Measurements from ENCODE around the gene GBX1.

Gene GBX1

DNA sequence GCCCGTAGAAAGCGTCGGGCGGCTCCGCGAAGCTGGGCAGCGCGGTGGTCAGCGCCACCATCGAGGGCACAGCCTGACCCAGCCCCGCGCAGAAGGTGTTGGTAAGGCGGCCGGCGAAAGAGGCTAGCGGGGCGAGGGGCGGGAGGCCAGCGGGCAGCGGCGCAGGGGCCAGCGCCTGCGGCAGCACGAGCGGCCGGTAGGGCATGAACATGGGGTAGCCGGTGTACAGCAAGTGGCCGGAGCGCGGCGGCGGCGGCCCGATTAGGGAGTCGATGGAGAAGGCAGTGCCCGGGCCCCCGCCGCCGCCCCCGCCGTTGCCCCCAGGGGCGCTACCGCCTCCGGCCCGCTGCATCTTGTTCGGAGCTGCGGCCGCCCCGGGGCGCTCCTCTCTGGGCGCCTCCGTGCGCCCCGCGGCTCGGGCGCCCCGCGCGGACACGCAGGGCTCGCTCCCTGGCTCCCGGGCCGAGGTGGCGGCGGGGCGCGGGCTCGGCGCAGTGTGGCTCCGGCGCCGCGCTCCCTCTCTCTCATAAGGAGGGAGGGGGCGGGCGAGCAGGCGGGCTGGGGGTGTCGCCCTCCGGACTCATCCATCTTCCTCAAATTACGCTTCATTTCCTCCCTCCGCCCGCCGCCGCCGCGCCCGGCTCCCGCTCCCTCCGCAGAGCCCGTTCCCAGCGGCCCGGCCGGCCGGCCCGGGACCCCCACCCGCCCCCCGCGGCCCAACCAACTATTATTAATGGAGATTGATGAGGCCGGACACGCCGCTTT lies at the start of gene GBX1:
Gene GBX1, minus strand, starts transcription at position 498 of the 765 bp plus-strand sequence. Its CDS starts 146 bp downstream, at position 352.
- H3K9me3 Mint-ChIP-seq = no peaks in the 10 kb centered on the region
- no peak within 1 kb of the TSS for H3K27ac Mint-ChIP-seq
- DNase-seq (no peak), ATAC-seq (peak; percentile 51)
- H3K4me3 Mint-ChIP-seq = peak within 1 kb of the TSS; percentile 69 to 83
- H3K4me1 Mint-ChIP-seq = peaks cover 11% of the 10 kb centered on the region
- peaks cover 48% of the 10 kb centered on the region for H3K27me3 Mint-ChIP-seq

DNA sequence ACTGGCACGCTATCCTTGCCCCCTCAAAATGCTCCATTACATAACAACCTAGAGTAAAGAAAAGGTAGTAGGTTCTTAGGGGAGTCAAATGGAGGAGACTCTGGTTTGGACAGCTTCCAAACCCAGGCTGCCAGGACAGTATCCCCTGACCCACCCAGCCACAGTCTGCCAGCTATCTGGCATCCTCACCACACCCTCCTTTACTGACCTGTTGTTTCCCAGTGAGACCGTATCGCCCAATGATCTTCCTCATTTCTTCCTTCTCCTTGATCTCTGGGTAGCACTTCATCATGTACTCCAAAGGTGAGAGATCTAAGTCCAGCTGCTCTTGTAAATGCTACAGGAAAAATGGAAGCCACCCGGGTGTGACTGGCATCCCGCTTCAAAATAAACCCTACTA lies 47.9 kb upstream of the GBX1 start:
- Mint-ChIP-seq H3K27ac (no peak overlapping the region), H3K4me3 (no peak overlapping the region), H3K4me1 (peaks cover 5% of the 10 kb centered on the region), H3K27me3 (no peaks in the 10 kb centered on the region), H3K9me3 (no peaks in the 10 kb centered on the region)
- DNase-seq (no peak), ATAC-seq (no peak)

- Mint-ChIP-seq H3K27me3 (no peaks in the 10 kb centered on the region), H3K4me3 (no peak overlapping the region), H3K9me3 (no peaks in the 10 kb centered on the region), H3K27ac (no peak overlapping the region), H3K4me1 (peaks cover 5% of the 10 kb centered on the region)
- no peak for ATAC-seq
- no peak for DNase-seq
Measured at GRCh38 chr7:151213826-151214225, 46.3 kb upstream of the GBX1 start.

DNA sequence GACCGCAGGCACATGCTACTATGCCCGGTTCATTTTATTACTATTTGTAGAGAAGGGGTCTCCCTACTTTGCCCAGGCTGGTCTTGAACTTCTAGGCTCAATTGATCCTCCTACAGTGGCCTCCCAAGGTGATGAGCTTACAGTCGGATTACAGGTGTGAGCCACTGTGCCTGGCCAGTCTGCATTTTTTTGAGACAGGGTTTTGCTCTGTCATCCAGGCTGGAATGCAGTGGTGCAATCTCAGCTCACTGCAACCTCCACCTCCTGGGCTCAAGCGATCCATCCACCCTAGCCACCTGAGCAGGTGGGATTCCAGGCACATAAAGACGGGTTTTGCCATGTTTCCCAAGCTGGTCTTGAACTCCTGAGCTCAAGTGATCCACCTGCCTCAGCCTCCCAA lies 45.1 kb upstream of the GBX1 start:
- ATAC-seq (no peak), DNase-seq (no peak)
- Mint-ChIP-seq H3K4me1 (peaks cover 10% of the 10 kb centered on the region), H3K9me3 (no peaks in the 10 kb centered on the region), H3K27me3 (no peaks in the 10 kb centered on the region), H3K4me3 (no peak overlapping the region), H3K27ac (no peak overlapping the region)

- no peak overlapping the region for H3K27ac Mint-ChIP-seq
- peaks cover 24% of the 10 kb centered on the region for H3K4me1 Mint-ChIP-seq
- DNase-seq (no peak), ATAC-seq (no peak)
- H3K9me3 Mint-ChIP-seq = no peaks in the 10 kb centered on the region
- H3K4me3 Mint-ChIP-seq = no peak overlapping the region
- H3K27me3 Mint-ChIP-seq = no peaks in the 10 kb centered on the region
Measured at GRCh38 chr7:151211155-151211772, 43.8 kb upstream of the GBX1 start.

DNA sequence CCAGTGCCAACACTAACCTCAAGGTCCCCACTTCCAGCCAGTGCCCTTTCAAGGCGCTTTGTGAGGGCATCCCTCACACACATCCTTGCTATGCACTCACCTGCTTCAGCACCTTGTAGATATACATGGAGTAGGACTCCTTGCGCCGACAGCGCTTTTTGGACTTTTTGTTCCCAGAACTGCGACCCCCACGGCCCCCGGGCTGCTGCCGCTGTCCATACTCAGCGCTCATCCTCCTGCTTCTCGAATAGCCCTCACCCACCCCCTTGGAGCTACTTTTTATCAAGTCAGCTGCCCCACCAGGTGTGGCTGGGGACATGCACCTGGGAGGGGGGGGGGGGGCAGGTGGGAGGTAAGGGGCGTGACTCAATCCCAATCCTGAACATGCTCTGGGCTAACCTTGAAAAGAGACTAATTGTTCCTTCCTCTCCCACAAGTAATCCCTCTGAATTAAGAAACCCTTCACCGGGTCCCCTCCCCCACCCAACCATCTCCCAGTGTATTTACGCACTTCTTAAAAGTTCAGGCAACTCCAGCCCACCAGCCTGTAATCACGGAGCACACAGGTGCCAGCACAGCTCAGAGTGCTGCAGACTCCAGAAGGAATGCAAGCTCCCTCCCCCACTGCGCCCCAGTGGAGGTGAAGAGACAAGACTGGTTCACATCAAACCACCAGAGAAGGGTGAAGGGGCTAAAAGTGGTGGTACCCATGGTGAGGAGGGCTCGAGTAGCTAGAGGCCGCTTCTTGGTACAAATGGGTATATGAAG lies 42.8 kb upstream of the GBX1 start, which contains the start of gene H2BK1:
Gene H2BK1, minus strand, starts transcription at position 402 of the 768 bp plus-strand sequence. Its CDS starts 170 bp downstream, at position 232.
- Mint-ChIP-seq H3K9me3 (no peaks in the 10 kb centered on the region), H3K4me1 (peaks cover 29% of the 10 kb centered on the region), H3K27ac (peak within 1 kb of the TSS; percentile 5 to 35), H3K4me3 (no peak within 1 kb of the TSS), H3K27me3 (no peaks in the 10 kb centered on the region)
- no peak for DNase-seq
- no peak for ATAC-seq

GRCh38 chr7:151209588-151209987 lies 42.1 kb upstream of the GBX1 start:
- Mint-ChIP-seq H3K9me3 (no peaks in the 10 kb centered on the region), H3K27ac (peak overlapping the region; percentile 5 to 35), H3K4me3 (no peak overlapping the region), H3K27me3 (no peaks in the 10 kb centered on the region), H3K4me1 (peaks cover 29% of the 10 kb centered on the region)
- DNase-seq = no peak
- no peak for ATAC-seq

DNA sequence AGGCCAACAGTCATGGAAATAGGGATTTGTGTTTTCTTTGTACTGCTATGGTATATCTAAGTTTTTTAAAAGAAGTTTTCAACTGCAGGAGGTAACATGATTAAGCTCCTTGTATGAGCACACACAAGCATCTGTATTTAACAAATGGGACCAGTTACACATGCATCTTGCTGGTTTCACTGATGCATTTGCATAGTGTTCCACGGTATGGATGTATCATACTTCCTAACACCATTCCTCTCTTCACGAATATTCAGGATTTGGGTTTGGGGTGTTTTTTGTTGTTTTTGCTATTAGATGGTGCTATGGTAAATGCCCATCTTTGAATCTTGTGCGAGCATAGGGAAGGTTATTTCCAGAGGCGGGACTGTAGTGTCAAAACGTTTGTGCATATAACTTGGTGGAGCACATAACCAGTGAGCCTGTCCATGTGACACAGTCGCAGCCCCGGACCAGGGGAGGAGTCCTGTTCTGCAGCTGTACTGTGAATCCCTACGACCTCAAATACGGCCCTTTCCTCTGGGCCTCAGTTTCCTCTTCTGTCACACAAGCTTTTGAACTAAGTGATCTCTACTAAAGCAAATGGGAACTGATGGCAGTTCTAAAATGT lies 40.9 kb upstream of the GBX1 start:
- DNase-seq (no peak), ATAC-seq (no peak)
- Mint-ChIP-seq H3K27me3 (no peaks in the 10 kb centered on the region), H3K27ac (no peak overlapping the region), H3K4me1 (peaks cover 29% of the 10 kb centered on the region), H3K4me3 (no peak overlapping the region), H3K9me3 (no peaks in the 10 kb centered on the region)

GRCh38 chr7:151207804-151208203 lies 40.3 kb upstream of the GBX1 start:
- peak overlapping the region in 1 of 2 donors; percentile 62 for H3K27ac Mint-ChIP-seq
- no peaks in the 10 kb centered on the region for H3K27me3 Mint-ChIP-seq
- no peaks in the 10 kb centered on the region for H3K9me3 Mint-ChIP-seq
- ATAC-seq (no peak), DNase-seq (no peak)
- H3K4me3 Mint-ChIP-seq = no peak overlapping the region
- peaks cover 29% of the 10 kb centered on the region for H3K4me1 Mint-ChIP-seq

DNA sequence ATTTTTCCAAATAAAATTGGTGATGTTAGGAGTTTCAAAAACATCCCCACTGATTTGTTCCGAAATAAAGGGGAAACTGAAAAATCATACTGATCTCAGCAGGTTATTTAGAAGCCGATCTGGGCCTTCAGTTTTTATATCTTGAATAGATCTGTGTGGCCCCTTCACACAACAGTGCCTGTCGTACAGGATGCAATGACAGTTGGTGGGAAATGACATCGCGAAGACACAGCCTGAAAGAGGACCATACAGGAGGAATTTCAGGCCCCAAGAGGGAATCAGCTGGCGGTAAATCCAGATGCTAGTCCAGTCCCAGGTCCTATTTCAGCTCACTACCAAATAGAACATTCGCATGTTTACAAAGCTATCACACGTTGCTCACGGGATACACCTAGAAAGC lies 39.8 kb upstream of the GBX1 start:
- ATAC-seq (peak; percentile 41), DNase-seq (no peak)
- Mint-ChIP-seq H3K27me3 (no peaks in the 10 kb centered on the region), H3K4me3 (no peak overlapping the region), H3K4me1 (peaks cover 29% of the 10 kb centered on the region), H3K27ac (no peak overlapping the region), H3K9me3 (no peaks in the 10 kb centered on the region)

DNA sequence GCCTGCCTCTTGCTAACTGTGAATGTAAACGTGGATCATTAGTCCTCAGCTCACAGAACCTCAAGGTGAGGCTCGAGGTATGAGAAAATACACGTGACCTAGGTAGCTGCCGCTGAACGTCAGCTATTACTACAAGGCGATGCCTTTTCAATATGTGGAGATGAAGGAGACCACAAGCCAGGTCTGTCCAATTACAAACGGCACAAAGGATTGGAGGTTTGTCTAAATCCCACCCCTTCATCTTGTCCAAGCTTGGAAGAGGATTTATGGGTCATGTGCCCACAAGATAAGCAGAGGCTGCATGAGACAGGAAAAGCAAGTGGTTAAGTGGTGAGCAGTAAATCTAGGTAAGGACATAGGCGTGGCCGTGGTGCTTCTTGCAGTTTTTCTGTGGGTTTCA lies 39.4 kb upstream of the GBX1 start:
- ATAC-seq (peak; percentile 48), DNase-seq (no peak)
- H3K4me1 Mint-ChIP-seq = peaks cover 29% of the 10 kb centered on the region
- no peaks in the 10 kb centered on the region for H3K27me3 Mint-ChIP-seq
- H3K9me3 Mint-ChIP-seq = no peaks in the 10 kb centered on the region
- no peak overlapping the region for H3K4me3 Mint-ChIP-seq
- H3K27ac Mint-ChIP-seq = peak overlapping the region in 1 of 2 donors; percentile 37

GRCh38 chr7:151205730-151206129 lies 38.2 kb upstream of the GBX1 start:
- ATAC-seq (no peak), DNase-seq (no peak)
- Mint-ChIP-seq H3K4me3 (no peak overlapping the region), H3K27ac (no peak overlapping the region), H3K4me1 (peaks cover 29% of the 10 kb centered on the region), H3K9me3 (no peaks in the 10 kb centered on the region), H3K27me3 (peaks cover 9% of the 10 kb centered on the region)

DNA sequence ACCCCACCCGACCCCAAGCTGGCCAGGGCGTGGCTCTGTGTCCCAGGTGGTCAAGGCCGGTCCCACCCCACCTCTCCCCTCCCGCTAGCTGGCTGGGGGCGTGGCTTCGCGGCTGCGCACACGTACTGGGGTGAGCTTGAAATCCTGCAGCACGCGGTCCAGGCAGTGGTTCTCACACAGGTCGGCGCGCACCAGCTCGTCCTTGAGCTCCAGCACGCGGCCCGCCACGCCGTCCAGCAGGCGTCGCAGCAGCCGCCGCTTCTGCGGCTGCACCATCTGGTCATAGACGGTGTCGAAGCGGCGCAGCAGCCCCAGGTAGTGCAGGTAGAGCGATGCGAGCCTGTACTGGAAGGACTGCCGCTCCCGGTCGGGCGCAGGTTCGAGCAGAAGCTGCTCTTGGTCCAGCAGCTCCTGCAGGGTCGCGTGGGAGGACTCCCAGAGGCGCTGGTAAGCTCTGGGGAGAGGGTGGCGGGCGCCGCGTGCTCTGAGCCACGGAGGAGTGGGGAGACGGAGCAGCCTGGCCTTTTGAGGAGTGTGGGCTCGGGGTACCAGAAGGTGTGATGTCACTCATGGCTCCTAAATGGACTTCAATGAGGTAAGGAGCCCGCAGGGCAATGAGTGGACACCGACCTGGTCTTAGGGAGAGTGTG lies 37.0 kb upstream of the GBX1 start:
- peaks cover 29% of the 10 kb centered on the region for H3K4me1 Mint-ChIP-seq
- no peak for ATAC-seq
- no peak overlapping the region for H3K27ac Mint-ChIP-seq
- no peak for DNase-seq
- no peak overlapping the region for H3K4me3 Mint-ChIP-seq
- no peaks in the 10 kb centered on the region for H3K9me3 Mint-ChIP-seq
- H3K27me3 Mint-ChIP-seq = peaks cover 9% of the 10 kb centered on the region

DNA sequence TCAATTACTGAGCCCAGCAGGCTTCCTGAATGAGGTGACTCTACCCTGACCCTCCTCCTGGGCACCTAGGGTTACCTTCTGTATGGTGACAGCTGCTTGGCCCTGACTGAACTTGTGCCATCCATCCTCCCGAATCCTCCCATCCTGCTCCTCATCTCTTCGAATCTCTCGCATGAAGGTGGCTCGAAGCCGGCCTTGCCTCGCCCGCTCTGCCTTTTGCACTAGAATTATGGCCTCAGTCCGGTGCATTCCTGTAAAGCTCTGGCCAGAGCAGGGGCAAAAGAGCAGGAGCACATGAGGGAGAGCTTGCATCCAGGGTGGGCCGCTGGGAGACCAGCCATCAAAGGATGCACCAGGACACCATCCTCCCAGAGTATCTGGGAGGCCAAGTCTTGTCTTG lies 35.3 kb upstream of the GBX1 start:
- no peak for DNase-seq
- H3K27ac Mint-ChIP-seq = peak overlapping the region in 1 of 2 donors; percentile 42
- peaks cover 21% of the 10 kb centered on the region for H3K4me1 Mint-ChIP-seq
- H3K4me3 Mint-ChIP-seq = no peak overlapping the region
- no peaks in the 10 kb centered on the region for H3K9me3 Mint-ChIP-seq
- peaks cover 9% of the 10 kb centered on the region for H3K27me3 Mint-ChIP-seq
- ATAC-seq = no peak

GRCh38 chr7:151201751-151202150 lies 34.3 kb upstream of the GBX1 start:
- no peaks in the 10 kb centered on the region for H3K9me3 Mint-ChIP-seq
- H3K4me3 Mint-ChIP-seq = no peak overlapping the region
- H3K4me1 Mint-ChIP-seq = peaks cover 10% of the 10 kb centered on the region
- ATAC-seq (no peak), DNase-seq (no peak)
- H3K27me3 Mint-ChIP-seq = peaks cover 9% of the 10 kb centered on the region
- H3K27ac Mint-ChIP-seq = no peak overlapping the region

Data from stimulated activated naive CD8-positive, alpha-beta T cell treated with anti-CD3 and anti-CD28 coated beads, Interleukin-15, amount 100 ng/mL, for 72 hours (primary cell).